ENCODE data around the gene TMEM164. TPM values are rescaled to one million over a fixed set of nuclear protein-coding genes. Genes with fewer than 3 reads are reported as not detected.

Gene TMEM164
- total and polyA plus RNA-seq, 2 of the 4 experiments (the other 2 are of a cell fraction): 6.3 to 7.1 TPM

DNA sequence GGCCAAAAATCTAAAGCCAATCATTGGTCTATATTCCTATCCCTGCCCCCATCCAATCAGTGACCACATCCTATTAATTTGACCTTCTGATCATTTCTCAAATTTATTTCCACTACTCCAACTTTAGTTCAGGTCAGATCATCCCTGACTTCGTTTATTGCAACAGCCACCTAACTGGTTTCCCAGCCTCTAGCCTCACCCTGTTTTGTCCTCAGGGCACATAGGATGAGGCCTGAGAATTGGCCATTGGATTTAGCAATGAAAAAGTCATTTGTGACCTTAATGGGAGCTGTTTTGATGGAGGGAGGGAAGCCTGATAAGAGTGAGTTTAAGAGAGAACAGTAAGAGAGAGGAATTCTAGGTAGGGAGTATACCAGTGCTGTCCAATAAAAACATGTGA lies 160.0 kb downstream of the TMEM164 start:
- CTCF ChIA-PET: interaction anchor here (1.2 kb wide), 1 partner anchor 250 kb away, joined by 3 read pairs; no protein-coding TSS in a partner anchor
- Histone ChIP-seq H3K23ac (ENCODE audit: low read depth, low read length) (no peak overlapping the region), H2AK9ac (replicated peaks; ENCODE audit: low read depth, low read length, poor library complexity) (no peak overlapping the region), H2BK15ac (ENCODE audit: low read depth, low read length) (no peak overlapping the region), H3K18ac (ENCODE audit: low read depth, low read length) (no peak overlapping the region), H2AFZ (replicated peaks; ENCODE audit: low read length, poor library complexity) (no peak overlapping the region), H3K27me3 (ENCODE audit: control insufficient read depth, insufficient read depth, low read length) (peaks cover 3% of the 10 kb centered on the region; the same call in 1 of the 2 replicates), H3K9me3 (ENCODE audit: control insufficient read depth, insufficient read depth, low read length) (no peaks in the 10 kb centered on the region), H4K8ac (ENCODE audit: low read depth in 2 of 2, low read length in 2 of 2) (no peak overlapping the region), H3K14ac (replicated peaks; ENCODE audit: low read depth, low read length) (no peak overlapping the region), H3K4me1 (ENCODE audit: control insufficient read depth, insufficient read depth, low read length) (peaks cover 6% of the 10 kb centered on the region), H4K20me1 (ENCODE audit: insufficient read depth, low read length) (no peaks in the 10 kb centered on the region), H3K56ac (ENCODE audit: extremely low read depth, insufficient read depth, low read length) (no peak overlapping the region), H3K4me3 (ENCODE audit: insufficient read depth, low read depth, low read length) (no peak overlapping the region), H4K91ac (ENCODE audit: insufficient read depth, low read depth, low read length) (no peak overlapping the region), H3K27ac (ENCODE audit: insufficient read depth, low read length) (no peak overlapping the region), H2BK120ac (ENCODE audit: low read depth, low read length) (no peak overlapping the region), H3K79me1 (ENCODE audit: low read depth in 1 of 2, low read length in 2 of 2) (peaks cover 0 to 8% of the 10 kb centered on the region in 2 experiments; a peak in 2 of 4 replicates), H4K5ac (ENCODE audit: low read depth, low read length) (no peak overlapping the region), H3K4ac (ENCODE audit: low read depth, low read length) (no peak overlapping the region), H2AK5ac (ENCODE audit: low read depth, low read length) (no peak overlapping the region), H3K4me2 (ENCODE audit: low read depth, low read length) (no peak overlapping the region), H2BK20ac (ENCODE audit: low read depth, low read length) (no peak overlapping the region), H3K36me3 (ENCODE audit: control insufficient read depth, insufficient read depth, low read length) (no peaks in the 10 kb centered on the region), H3K9me1 (ENCODE audit: insufficient read depth, low read length) (peaks cover 7% of the 10 kb centered on the region; the same call in 1 of the 2 replicates), H3K9ac (ENCODE audit: low read depth, low read length) (no peak overlapping the region), H2BK5ac (ENCODE audit: low read depth, low read length, poor library complexity, severe bottlenecking) (no peak overlapping the region)
- no peak for TF ChIP-seq CHD1 (IDR thresholded peaks at IDR 0.05; ENCODE audit: low read depth, low read length)
- TF ChIP-seq NFE2L2 (IDR thresholded peaks at IDR 0.05; ENCODE audit: low read depth, low read length): no peak
- no peak for TF ChIP-seq MXI1 (IDR thresholded peaks at IDR 0.05; ENCODE audit: borderline replicate concordance, low read depth, low read length)
- no peak for TF ChIP-seq RAD21 (IDR thresholded peaks at IDR 0.05; ENCODE audit: low read length)
- TF ChIP-seq RFX5 (IDR thresholded peaks at IDR 0.05; ENCODE audit: low read depth, low read length): no peak
- TF ChIP-seq, protein P1, sequence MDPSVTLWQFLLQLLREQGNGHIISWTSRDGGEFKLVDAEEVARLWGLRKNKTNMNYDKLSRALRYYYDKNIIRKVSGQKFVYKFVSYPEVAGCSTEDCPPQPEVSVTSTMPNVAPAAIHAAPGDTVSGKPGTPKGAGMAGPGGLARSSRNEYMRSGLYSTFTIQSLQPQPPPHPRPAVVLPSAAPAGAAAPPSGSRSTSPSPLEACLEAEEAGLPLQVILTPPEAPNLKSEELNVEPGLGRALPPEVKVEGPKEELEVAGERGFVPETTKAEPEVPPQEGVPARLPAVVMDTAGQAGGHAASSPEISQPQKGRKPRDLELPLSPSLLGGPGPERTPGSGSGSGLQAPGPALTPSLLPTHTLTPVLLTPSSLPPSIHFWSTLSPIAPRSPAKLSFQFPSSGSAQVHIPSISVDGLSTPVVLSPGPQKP (IDR thresholded peaks at IDR 0.05; ENCODE audit: borderline replicate concordance, low read depth, low read length): no peak
- BruUV-seq (replicated peaks): no TSS peak
- ATAC-seq (ENCODE audit: low read depth): no peak
- WGBS, 2 experiments (ENCODE audit: extremely low coverage in 2 of 2, insufficient read length in 1 of 2): no CpG with 5 or more reads among the region's 1 CpG
- in situ Hi-C loops (cut with MboI; ENCODE audit: low sequenced_read_pairs) (no loop called here), intact Hi-C loops (cut with micrococcal nuclease) (loop anchor here (2.0 kb wide), 1 partner anchor 154 kb away; no protein-coding TSS in a partner anchor), dilution Hi-C loops (cut with HindIII; ENCODE audit: low sequenced_read_pairs, unreplicated experiment) (no loop called here)
- DNase-seq: no peak
- POLR2A ChIA-PET (ENCODE audit: unreplicated experiment): interaction anchor here (0.5 kb wide), 1 partner anchor 154 kb away, joined by 5 read pairs; no protein-coding TSS in a partner anchor

All from IMR-90 (cell line).